ENCODE results near the gene ROR1. TPM values are rescaled to one million over a fixed set of nuclear protein-coding genes. Genes with fewer than 3 reads are reported as not detected.
"Not testable (repeated sequence)": the region's sequence is repeated elsewhere in the genome, so short reads cannot be mapped to it uniquely, and the experiment has no call there.

Gene ROR1
- total and polyA plus RNA-seq, 7 donors, result 0.13 to 2.8 (median 1.2) TPM

GRCh38 chr1:63784489-63785390, 10.9 kb downstream of the ROR1 start:
- no peak for DNase-seq

GRCh38 chr1:63787270-63787669, 13.5 kb downstream of the ROR1 start:
- intact Hi-C loops (cut with DNase I); H3K36me3 ChIP-seq (ENCODE audit: insufficient read depth in 1 of 2, low read depth in 1 of 2); ATAC-seq; H3K9me3 ChIP-seq; H3K4me3 ChIP-seq; DNase-seq; H3K27me3 ChIP-seq (ENCODE audit: insufficient read depth in 3 of 3, low read length in 2 of 3); H3K27ac ChIP-seq: not testable (repeated sequence)
- 94 to 97% (median 96%) methylated on average over 3 of the region's 3 CpGs for WGBS, 3 donors
- peaks cover 23% of the 10 kb centered on the region for H3K4me1 ChIP-seq

More at GRCh38 chr1:63784489-63785390, 10.9 kb downstream of the ROR1 start:
- Histone ChIP-seq H3K9me3 (no peaks in the 10 kb centered on the region), H3K4me3 (no peak overlapping the region), H3K27ac (peak overlapping the region; percentile 19), H3K36me3 (ENCODE audit: insufficient read depth in 1 of 2, low read depth in 1 of 2) (no peaks in the 10 kb centered on the region), H3K27me3 (ENCODE audit: insufficient read depth in 3 of 3, low read length in 2 of 3) (no peaks in the 10 kb centered on the region), H3K4me1 (peaks cover 14% of the 10 kb centered on the region)
- 51 to 71% (median 52%) methylated on average over 6 of the region's 6 CpGs for WGBS, 3 donors
- no peak for TF ChIP-seq CTCF (IDR thresholded peaks at IDR 0.05)
- ATAC-seq, result peak in 3 of 4 donors; percentile 65 to 76 (median 75)
- intact Hi-C loops (cut with DNase I), result no loop called here

- DNase-seq, result no peak
- intact Hi-C loops (cut with DNase I), result no loop called here
- no peak overlapping the region for H3K4me3 ChIP-seq
- no peaks in the 10 kb centered on the region for H3K9me3 ChIP-seq
- ATAC-seq, result no peak
- TF ChIP-seq CTCF (IDR thresholded peaks at IDR 0.05), result no peak
- no peaks in the 10 kb centered on the region for H3K36me3 ChIP-seq (ENCODE audit: insufficient read depth in 1 of 2, low read depth in 1 of 2)
- 38 to 50% (median 45%) methylated on average over 1 of the region's 1 CpG for WGBS, 3 donors
- H3K27me3 ChIP-seq (ENCODE audit: insufficient read depth in 3 of 3, low read length in 2 of 3), result no peaks in the 10 kb centered on the region
- H3K27ac ChIP-seq, result no peak overlapping the region
- H3K4me1 ChIP-seq, result peaks cover 30% of the 10 kb centered on the region
Measured at GRCh38 chr1:63787875-63788274, 14.1 kb downstream of the ROR1 start.

- Histone ChIP-seq H3K27ac (peak overlapping the region; percentile 23), H3K4me1 (peaks cover 21% of the 10 kb centered on the region), H3K9me3 (no peaks in the 10 kb centered on the region), H3K36me3 (ENCODE audit: insufficient read depth in 1 of 2, low read depth in 1 of 2) (no peaks in the 10 kb centered on the region), H3K27me3 (ENCODE audit: insufficient read depth in 3 of 3, low read length in 2 of 3) (no peaks in the 10 kb centered on the region), H3K4me3 (no peak overlapping the region)
- DNase-seq (no peak), ATAC-seq (no peak)
- intact Hi-C loops (cut with DNase I), result no loop called here
- 59 to 83% (median 74%) methylated on average over 4 of the region's 4 CpGs for WGBS, 3 donors
- TF ChIP-seq CTCF (IDR thresholded peaks at IDR 0.05), result no peak
Measured at GRCh38 chr1:63789856-63790605, 16.2 kb downstream of the ROR1 start.

- DNase-seq, result no peak
- Histone ChIP-seq H3K4me1 (peaks cover 18% of the 10 kb centered on the region), H3K9me3 (no peaks in the 10 kb centered on the region), H3K27me3 (ENCODE audit: insufficient read depth in 3 of 3, low read length in 2 of 3) (no peaks in the 10 kb centered on the region), H3K4me3 (no peak overlapping the region), H3K27ac (peak overlapping the region; percentile 23), H3K36me3 (ENCODE audit: insufficient read depth in 1 of 2, low read depth in 1 of 2) (no peaks in the 10 kb centered on the region)
- no peak for TF ChIP-seq CTCF (IDR thresholded peaks at IDR 0.05)
- intact Hi-C loops (cut with DNase I), result no loop called here
- 55 to 59% (median 58%) methylated on average over 1 of the region's 1 CpG for WGBS, 3 donors
- peak in 3 of 4 donors; percentile 33 to 63 (median 34) for ATAC-seq
Measured at GRCh38 chr1:63790989-63791388, 17.2 kb downstream of the ROR1 start.
